GM18951 (cell line): Measurements from ENCODE around the gene GMDS.

ENCODE experiments used
- POLR2A ChIP-seq: IDR thresholded peaks from 4 replicates; pipeline ENCODE4 v1.6.1; 2011; ENCODE audit warnings: mild to moderate bottlenecking; ENCODE audit not compliant: insufficient read length, insufficient read depth; ENCODE audit errors: extremely low read depth
- in situ Hi-C: fragments of 300-500 bp; cut with MboI; formaldehyde crosslinking; loops from one replicate; pipeline ENCODE4 v1.12.0; 2022; ENCODE audit warnings: low sequenced_read_pairs, mixed read lengths, inconsistent platforms; ENCODE audit not compliant: unreplicated experiment

GMDS gene

GRCh38 chr6:1729133-1729749 lies 516.2 kb downstream of the GMDS start:
- no peak for TF ChIP-seq POLR2A
- in situ Hi-C loops: no loop called here

- no peak for TF ChIP-seq POLR2A
- in situ Hi-C loops: no loop called here
Measured at GRCh38 chr6:1726341-1726768, 519.0 kb downstream of the GMDS start.

- in situ Hi-C loops: no loop called here
- no peak for TF ChIP-seq POLR2A
Measured at GRCh38 chr6:1724616-1725015, 520.8 kb downstream of the GMDS start.

GRCh38 chr6:1724124-1724523 lies 521.3 kb downstream of the GMDS start:
- no peak for TF ChIP-seq POLR2A
- in situ Hi-C loops: no loop called here

GRCh38 chr6:1722801-1723200 lies 522.6 kb downstream of the GMDS start:
- TF ChIP-seq POLR2A: no peak
- in situ Hi-C loops: no loop called here

GRCh38 chr6:1720620-1721322 lies 524.6 kb downstream of the GMDS start:
- in situ Hi-C loops: no loop called here
- TF ChIP-seq POLR2A: no peak

- in situ Hi-C loops: no loop called here
- no peak for TF ChIP-seq POLR2A
Measured at GRCh38 chr6:1719922-1720321, 525.5 kb downstream of the GMDS start.

GRCh38 chr6:1716868-1717267 lies 528.5 kb downstream of the GMDS start:
- TF ChIP-seq POLR2A: no peak
- in situ Hi-C loops: no loop called here

GRCh38 chr6:1716396-1716795 lies 529.0 kb downstream of the GMDS start:
- in situ Hi-C loops: no loop called here
- no peak for TF ChIP-seq POLR2A

- in situ Hi-C loops: no loop called here
- TF ChIP-seq POLR2A: no peak
Measured at GRCh38 chr6:1715336-1715735, 530.1 kb downstream of the GMDS start.

- TF ChIP-seq POLR2A: no peak
- in situ Hi-C loops: no loop called here
Measured at GRCh38 chr6:1714654-1715053, 530.8 kb downstream of the GMDS start.

- TF ChIP-seq POLR2A: no peak
- in situ Hi-C loops: no loop called here
Measured at GRCh38 chr6:1713016-1713600, 532.3 kb downstream of the GMDS start.

GRCh38 chr6:1712451-1712850 lies 533.0 kb downstream of the GMDS start:
- in situ Hi-C loops: no loop called here
- TF ChIP-seq POLR2A: no peak

GRCh38 chr6:1711136-1711535 lies 534.3 kb downstream of the GMDS start:
- in situ Hi-C loops: no loop called here
- no peak for TF ChIP-seq POLR2A
